GM21367 (cell line): ENCODE results near the gene KCNK18.

Experiments used
- ATAC-seq: cut with Tn5 transposase; IDR thresholded peaks from one replicate; pipeline ENCODE4 v1.9.1; 2021; ENCODE audit not compliant: unreplicated experiment

Gene KCNK18

GRCh38 chr10:117249493-117250093 is 52.3 kb downstream of the KCNK18 start:
- ATAC-seq, result no peak

DNA sequence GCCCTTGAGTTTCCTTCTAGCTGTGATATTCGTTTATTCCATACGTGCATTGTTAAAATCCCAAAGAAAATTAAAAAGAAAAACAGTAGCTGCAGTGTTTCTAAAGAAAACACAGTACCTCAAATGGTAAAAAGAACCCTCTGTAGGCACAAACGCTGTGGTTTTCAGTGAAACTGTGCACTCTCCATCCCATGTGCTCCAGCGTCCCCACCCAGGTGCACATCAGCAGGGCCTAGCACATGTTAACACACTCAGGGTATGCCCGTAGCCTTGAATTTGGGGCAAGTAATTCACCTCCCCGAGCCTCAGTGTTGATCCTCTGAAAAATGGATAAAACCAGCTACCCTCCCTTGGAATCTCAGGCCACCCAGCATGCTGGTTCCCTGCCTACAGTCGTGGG is 53.1 kb downstream of the KCNK18 start:
- ATAC-seq, result no peak

DNA sequence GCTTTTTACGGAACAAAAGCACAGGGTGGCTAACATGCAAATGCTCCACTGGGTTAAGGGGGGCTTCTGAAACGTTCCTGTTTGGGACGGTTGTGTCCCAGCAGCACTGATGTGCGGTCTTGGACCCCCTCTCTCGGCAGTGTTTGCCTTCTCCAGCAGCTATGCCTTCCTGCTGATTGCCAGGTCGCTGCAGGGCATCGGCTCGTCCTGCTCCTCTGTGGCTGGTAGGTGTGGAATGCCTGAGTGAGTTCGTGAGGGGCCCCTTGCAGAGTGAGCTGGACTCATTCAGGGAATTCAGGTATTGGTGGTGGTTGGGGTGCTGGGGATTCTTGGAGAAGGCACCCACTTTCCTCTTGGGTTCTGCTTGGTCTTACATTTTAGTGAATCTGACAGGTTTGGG is 56.6 kb downstream of the KCNK18 start:
- ATAC-seq, result no peak

DNA sequence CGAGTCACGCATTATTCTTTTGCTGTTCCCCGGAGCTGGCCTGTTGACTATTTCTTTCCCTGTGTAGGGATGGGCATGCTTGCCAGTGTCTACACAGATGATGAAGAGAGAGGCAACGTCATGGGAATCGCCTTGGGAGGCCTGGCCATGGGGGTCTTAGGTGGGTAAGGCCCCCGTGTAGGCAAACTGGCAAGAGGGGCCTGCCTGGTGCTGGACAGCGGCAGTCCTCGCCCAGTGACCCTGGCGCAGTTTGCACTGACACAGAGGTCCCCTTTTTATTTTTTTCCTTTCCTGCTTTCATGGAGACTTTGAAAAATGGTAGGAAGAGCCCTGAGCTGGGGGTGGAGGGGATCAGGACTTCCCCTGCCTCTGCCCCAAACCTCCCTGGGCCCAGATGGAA is 57.0 kb downstream of the KCNK18 start:
- no peak for ATAC-seq

DNA sequence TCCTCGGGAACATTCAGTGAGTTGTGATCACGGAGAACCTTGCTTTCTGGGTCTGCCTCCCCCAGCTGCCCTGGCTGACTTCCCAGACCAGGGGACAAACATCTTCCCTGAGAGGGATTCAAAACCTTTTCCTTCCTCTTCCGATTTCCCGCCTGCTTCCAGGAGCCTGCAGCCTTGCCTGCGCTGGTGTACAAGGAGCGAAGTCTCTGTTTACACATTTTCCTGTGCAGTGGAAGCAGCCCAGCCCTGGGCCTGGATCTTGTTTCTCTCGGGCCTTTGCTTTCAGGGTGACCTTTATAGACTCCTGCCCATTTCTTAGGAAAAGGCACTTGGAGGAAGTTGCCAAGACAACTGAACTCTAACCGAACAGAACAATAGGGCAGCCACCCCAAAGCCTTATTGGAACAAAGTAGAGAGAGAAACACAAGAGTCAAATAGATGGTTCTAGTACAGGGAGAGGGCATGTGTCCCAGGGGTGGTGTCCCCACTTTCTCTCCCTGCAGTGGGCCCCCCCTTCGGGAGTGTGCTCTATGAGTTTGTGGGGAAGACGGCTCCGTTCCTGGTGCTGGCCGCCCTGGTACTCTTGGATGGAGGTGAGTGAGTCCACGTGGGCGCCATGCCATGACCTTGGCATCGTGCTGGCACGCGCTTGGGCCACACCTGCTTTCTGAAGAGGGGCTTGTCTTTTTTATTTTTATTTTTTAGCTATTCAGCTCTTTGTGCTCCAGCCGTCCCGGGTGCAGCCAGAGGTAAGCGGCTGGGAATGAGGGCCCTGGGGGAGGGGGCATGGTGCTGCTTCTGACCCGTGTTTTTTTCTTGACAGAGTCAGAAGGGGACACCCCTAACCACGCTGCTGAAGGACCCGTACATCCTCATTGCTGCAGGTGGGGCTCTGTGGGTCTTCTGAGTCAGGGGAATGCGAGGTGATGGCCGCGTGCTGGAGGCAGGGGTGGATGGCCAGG is 57.8 kb downstream of the KCNK18 start:
- ATAC-seq, result no peak

- ATAC-seq, result no peak
These were observed 58.7 kb downstream of the KCNK18 start for GRCh38 chr10:117255835-117256460.

DNA sequence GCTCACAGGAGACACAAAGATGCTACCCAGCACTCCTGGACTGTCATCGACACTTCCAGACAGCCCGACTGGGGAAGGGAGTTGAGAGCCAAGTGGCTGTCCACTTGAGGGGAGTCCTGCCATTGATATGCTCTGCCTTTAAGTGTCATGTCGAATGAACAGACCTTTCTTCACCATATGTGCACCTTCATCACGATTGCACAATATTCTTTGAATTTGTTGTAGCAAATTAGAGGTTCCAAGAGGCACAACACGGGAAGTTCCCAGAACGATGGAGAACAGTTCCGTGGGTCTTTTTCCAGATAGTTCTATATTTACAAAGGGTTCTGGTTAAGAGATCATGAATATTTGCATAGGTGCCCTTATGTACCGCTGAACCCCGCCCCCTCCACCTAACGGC is 59.6 kb downstream of the KCNK18 start:
- no peak for ATAC-seq

- ATAC-seq, result no peak
These were observed 60.4 kb downstream of the KCNK18 start for GRCh38 chr10:117257721-117258120.

GRCh38 chr10:117259279-117259678 is 62.0 kb downstream of the KCNK18 start:
- no peak for ATAC-seq
